H9 (cell line): ENCODE measurements around the gene CTDSP2. TPM values are rescaled to one million over a fixed set of nuclear protein-coding genes. Genes with fewer than 3 reads are reported as not detected.

Source experiments
- DNase-seq: peaks from one replicate; pipeline ENCODE4 v3.0.0-alpha.2; 2017
- H2AFZ ChIP-seq: one replicate; pipeline ENCODE4 v1.6.1; 2013; ENCODE audit warnings: mild to moderate bottlenecking, low read length, control low read depth, moderate library complexity
- H2AK5ac ChIP-seq: 2 replicates; pipeline ENCODE4 v1.6.1; 2013; ENCODE audit warnings: low read length, control low read depth, mixed read lengths; ENCODE audit not compliant: insufficient read length
- H2BK120ac ChIP-seq: one replicate; pipeline ENCODE4 v1.6.1; 2013; ENCODE audit warnings: low read depth, mild to moderate bottlenecking, low read length, control low read depth, inconsistent platforms; ENCODE audit not compliant: poor library complexity, severe bottlenecking
- H2BK12ac ChIP-seq: 2 replicates; pipeline ENCODE4 v1.6.1; 2013; ENCODE audit warnings: low read length, control low read depth, mixed read lengths, low read depth; ENCODE audit not compliant: insufficient read length
- H2BK15ac ChIP-seq: 2 replicates; pipeline ENCODE4 v1.6.1; 2013; ENCODE audit warnings: low read depth, low read length, control low read depth
- H2BK20ac ChIP-seq: one replicate; pipeline ENCODE4 v1.6.1; 2013; ENCODE audit warnings: low read depth, mild to moderate bottlenecking, low read length, control low read depth, inconsistent platforms; ENCODE audit not compliant: poor library complexity, severe bottlenecking
- H2BK5ac ChIP-seq: 2 replicates; pipeline ENCODE4 v1.6.1; 2013; ENCODE audit warnings: low read length, control low read depth, mixed read lengths; ENCODE audit not compliant: insufficient read length
- H3K14ac ChIP-seq: 2 replicates; pipeline ENCODE4 v1.6.1; 2013; ENCODE audit warnings: low read length, control low read depth; ENCODE audit not compliant: insufficient read depth
- H3K18ac ChIP-seq: 2 replicates; pipeline ENCODE4 v1.6.1; 2013; ENCODE audit warnings: low read depth, mild to moderate bottlenecking, mixed read lengths, low read length, control low read depth; ENCODE audit not compliant: insufficient read length
- H3K23ac ChIP-seq: 2 replicates; pipeline ENCODE4 v1.6.1; 2013; ENCODE audit warnings: low read length, control low read depth, mixed read lengths, low read depth; ENCODE audit not compliant: insufficient read length
- H3K23me2 ChIP-seq: 2 replicates; pipeline ENCODE4 v1.6.1; 2013; ENCODE audit warnings: low read depth, mild to moderate bottlenecking, mixed read lengths, low read length, control low read depth; ENCODE audit not compliant: insufficient read length, poor library complexity, severe bottlenecking
- H3K27ac ChIP-seq: 2 replicates; pipeline ENCODE4 v1.5.1; 2013; ENCODE audit warnings: low read length, control low read depth, mixed read lengths, low read depth; ENCODE audit not compliant: insufficient read length
- H3K27me3 ChIP-seq: 2 replicates; pipeline ENCODE4 v1.6.1; 2013; ENCODE audit warnings: low read length, control low read depth, inconsistent platforms; ENCODE audit not compliant: insufficient read depth
- H3K4ac ChIP-seq: 2 replicates; pipeline ENCODE4 v1.6.1; 2013; ENCODE audit warnings: low read depth, mild to moderate bottlenecking, control low read depth, inconsistent platforms, low read length, moderate library complexity
- H3K4me1 ChIP-seq: 2 replicates; pipeline ENCODE4 v1.6.1; 2013; ENCODE audit warnings: low read length, control low read depth, inconsistent platforms; ENCODE audit not compliant: insufficient read depth
- H3K4me2 ChIP-seq: 2 replicates; pipeline ENCODE4 v1.6.1; 2013; ENCODE audit warnings: low read length, control low read depth, mixed read lengths; ENCODE audit not compliant: insufficient read length, insufficient read depth
- H3K56ac ChIP-seq: 2 replicates; pipeline ENCODE4 v1.6.1; 2013; ENCODE audit warnings: low read depth, mild to moderate bottlenecking, mixed read lengths, low read length, control low read depth; ENCODE audit not compliant: insufficient read length
- H3K79me1 ChIP-seq: 2 replicates; pipeline ENCODE4 v1.6.1; 2013; ENCODE audit warnings: low read depth, mild to moderate bottlenecking, moderate library complexity, low read length, control low read depth, inconsistent platforms; ENCODE audit not compliant: insufficient read depth, poor library complexity, severe bottlenecking
- H3K79me2 ChIP-seq: 2 replicates; pipeline ENCODE4 v1.6.1; 2013; ENCODE audit warnings: low read length, control low read depth, inconsistent platforms; ENCODE audit not compliant: insufficient read depth
- H3K9ac ChIP-seq: 2 replicates; pipeline ENCODE4 v1.6.1; 2013; ENCODE audit warnings: low read length, control low read depth, mixed read lengths; ENCODE audit not compliant: insufficient read length; ENCODE audit errors: extremely low read depth
- H3K9me3 ChIP-seq: one replicate; pipeline ENCODE4 v1.6.1; 2013; ENCODE audit warnings: low read depth, low read length, inconsistent platforms; ENCODE audit not compliant: control insufficient read depth
- H3T11ph ChIP-seq: one replicate; pipeline ENCODE4 v1.6.1; 2013; ENCODE audit warnings: mild to moderate bottlenecking, low read length, control low read depth, inconsistent platforms
- H4K20me1 ChIP-seq: one replicate; pipeline ENCODE4 v1.6.1; 2013; ENCODE audit not compliant: control insufficient read depth, insufficient read length, insufficient read depth
- H4K5ac ChIP-seq: 2 replicates; pipeline ENCODE4 v1.6.1; 2013; ENCODE audit warnings: low read depth, mild to moderate bottlenecking, mixed read lengths, low read length, control low read depth; ENCODE audit not compliant: insufficient read length
- H4K8ac ChIP-seq: replicated peaks from 2 replicates; pipeline ENCODE4 v1.6.1; 2013; ENCODE audit warnings: low read length, control low read depth, mixed read lengths, low read depth; ENCODE audit not compliant: insufficient read length
- H4K91ac ChIP-seq: 2 replicates; pipeline ENCODE4 v1.6.1; 2013; ENCODE audit warnings: low read depth, mild to moderate bottlenecking, moderate library complexity, mixed read lengths, low read length, control low read depth; ENCODE audit not compliant: insufficient read length
- H3K27ac Mint-ChIP-seq, 3 experiments: 2 replicates in 2 of 3; 3 replicates in 1 of 3; pipeline ENCODE4 v1.8.0; 2020 to 2021; ENCODE audit warnings: mixed read lengths in 3 of 3, mild to moderate bottlenecking in 1 of 3, moderate library complexity in 1 of 3
- H3K27me3 Mint-ChIP-seq: 2 replicates; pipeline ENCODE4 v1.8.0; 2021; ENCODE audit warnings: low read depth, mild to moderate bottlenecking, moderate library complexity, mixed read lengths
- H3K36me3 Mint-ChIP-seq, 3 experiments: 2 replicates in 2 of 3; 3 replicates in 1 of 3; pipeline ENCODE4 v1.8.0; 2020 to 2021; ENCODE audit warnings: low read depth in 3 of 3, mixed read lengths in 3 of 3; ENCODE audit not compliant: insufficient read depth in 1 of 3
- H3K4me1 Mint-ChIP-seq, 2 experiments: 2 replicates each; pipeline ENCODE4 v1.8.0; 2020; ENCODE audit warnings: mixed read lengths in 2 of 2
- H3K4me3 Mint-ChIP-seq, 2 experiments: 2 replicates in 1 of 2; 3 replicates in 1 of 2; pipeline ENCODE4 v1.8.0; 2020 to 2021; ENCODE audit warnings: mild to moderate bottlenecking in 2 of 2, mixed read lengths in 2 of 2, moderate library complexity in 1 of 2
- H3K9me3 Mint-ChIP-seq, 2 experiments: 2 replicates in 1 of 2; 3 replicates in 1 of 2; pipeline ENCODE4 v1.8.0; 2020; ENCODE audit warnings: mild to moderate bottlenecking in 2 of 2, mixed read lengths in 2 of 2, moderate library complexity in 1 of 2
- WGBS: extraction: QIAGEN DNeasy Blood & Tissue Kit; methylation state at CpG from one replicate; pipeline ENCODE4 v1.1.7; 2013; ENCODE audit warnings: missing lambda C conversion rate, low lambda C conversion rate, mixed read lengths; ENCODE audit not compliant: insufficient read length; ENCODE audit errors: extremely low coverage; 5-methylcytosine and 5-hydroxymethylcytosine counted together
- total RNA-seq: library from RNA; stranded (reverse); gene quantifications from 2 replicates; pipeline ENCODE4 v1.2.1, GENCODE V29; 2021
- TF ChIP-seq, protein P1 (sequence below): fragments of 200-600 bp; sonication (generic); conservative IDR thresholded peaks from 3 replicates; pipeline ENCODE4 v1.8.0; 2021; ENCODE audit warnings: antibody characterized with exemption, mild to moderate bottlenecking

Gene CTDSP2
- total RNA-seq, 1 experiment from 2014 or later, result 103 TPM

DNA sequence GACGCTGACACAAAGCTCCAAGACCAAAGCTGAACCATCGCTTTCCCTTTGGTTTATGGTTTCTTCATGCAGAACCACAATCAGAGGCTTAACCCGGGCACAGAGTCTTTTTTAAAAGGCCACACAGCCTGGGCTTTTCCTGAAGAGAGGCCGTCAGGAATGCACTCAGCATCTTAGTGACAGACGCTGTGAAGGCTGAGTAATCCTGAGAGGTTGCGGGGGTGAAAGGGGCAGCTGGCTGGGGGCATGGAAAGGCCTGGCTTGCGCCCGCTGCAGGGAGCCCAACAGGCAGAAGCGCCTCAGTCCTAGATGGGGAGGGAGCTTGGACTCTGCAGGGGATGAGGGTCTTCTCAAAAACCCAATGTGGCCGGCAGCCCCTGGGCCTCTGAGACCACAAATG is 13.6 kb downstream of the CTDSP2 start:
- H3K27me3 Mint-ChIP-seq, result no peaks in the 10 kb centered on the region
- no peaks in the 10 kb centered on the region for H4K20me1 ChIP-seq
- H2AFZ ChIP-seq, result no peak overlapping the region

More for the DNA sequence above, 13.6 kb downstream of the CTDSP2 start:
- Histone ChIP-seq H3K14ac (no peak overlapping the region), H3T11ph (no peak overlapping the region), H2AK5ac (no peak overlapping the region), H4K5ac (no peak overlapping the region), H3K23me2 (no peaks in the 10 kb centered on the region), H3K4me2 (no peak overlapping the region), H3K9me3 (no peaks in the 10 kb centered on the region), H3K18ac (no peak overlapping the region), H3K27me3 (no peaks in the 10 kb centered on the region), H2BK15ac (no peak overlapping the region), H4K8ac (no peak overlapping the region), H3K79me2 (peaks cover 17% of the 10 kb centered on the region; the same call in 1 of the 2 replicates), H3K56ac (no peak overlapping the region), H3K79me1 (peaks cover 6% of the 10 kb centered on the region), H3K4ac (no peak overlapping the region), H3K27ac (no peak overlapping the region), H2BK20ac (no peak overlapping the region), H2BK120ac (no peak overlapping the region), H2BK5ac (no peak overlapping the region), H3K23ac (no peak overlapping the region), H3K4me1 (peaks cover 22% of the 10 kb centered on the region; the same call in 1 of the 2 replicates), H3K9ac (no peak overlapping the region), H4K91ac (no peak overlapping the region), H2BK12ac (no peak overlapping the region)
- DNase-seq, result no peak
- Mint-ChIP-seq H3K9me3 (no peaks in the 10 kb centered on the region), H3K27ac (peak overlapping the region; percentile 94 to 95 (median 94); a peak in 5 of 7 replicates), H3K36me3 (peaks cover 12 to 16% (median 14%) of the 10 kb centered on the region in 3 experiments), H3K4me3 (peak overlapping the region in 1 of 2 experiments; percentile 63; a peak in 1 of 5 replicates), H3K4me1 (peaks cover 52 to 65% of the 10 kb centered on the region in 2 experiments)
- TF ChIP-seq, protein P1, sequence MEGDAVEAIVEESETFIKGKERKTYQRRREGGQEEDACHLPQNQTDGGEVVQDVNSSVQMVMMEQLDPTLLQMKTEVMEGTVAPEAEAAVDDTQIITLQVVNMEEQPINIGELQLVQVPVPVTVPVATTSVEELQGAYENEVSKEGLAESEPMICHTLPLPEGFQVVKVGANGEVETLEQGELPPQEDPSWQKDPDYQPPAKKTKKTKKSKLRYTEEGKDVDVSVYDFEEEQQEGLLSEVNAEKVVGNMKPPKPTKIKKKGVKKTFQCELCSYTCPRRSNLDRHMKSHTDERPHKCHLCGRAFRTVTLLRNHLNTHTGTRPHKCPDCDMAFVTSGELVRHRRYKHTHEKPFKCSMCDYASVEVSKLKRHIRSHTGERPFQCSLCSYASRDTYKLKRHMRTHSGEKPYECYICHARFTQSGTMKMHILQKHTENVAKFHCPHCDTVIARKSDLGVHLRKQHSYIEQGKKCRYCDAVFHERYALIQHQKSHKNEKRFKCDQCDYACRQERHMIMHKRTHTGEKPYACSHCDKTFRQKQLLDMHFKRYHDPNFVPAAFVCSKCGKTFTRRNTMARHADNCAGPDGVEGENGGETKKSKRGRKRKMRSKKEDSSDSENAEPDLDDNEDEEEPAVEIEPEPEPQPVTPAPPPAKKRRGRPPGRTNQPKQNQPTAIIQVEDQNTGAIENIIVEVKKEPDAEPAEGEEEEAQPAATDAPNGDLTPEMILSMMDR, result no peak
- WGBS, result no CpG with 5 or more reads among the region's 10 CpGs
